ENCODE results near the gene RBFOX1. TPM values are rescaled to one million over a fixed set of nuclear protein-coding genes. Genes with fewer than 3 reads are reported as not detected.

Gene RBFOX1
- total RNA-seq, 6 donors from 2014 or later: not detected

GRCh38 chr16:7372095-7372494 is 39.5 kb downstream of the RBFOX1 start:
- H3K36me3 ChIP-seq: no peaks in the 10 kb centered on the region
- no peak for DNase-seq
- no peak for ATAC-seq (ENCODE audit: low FRiP score in 2 of 2)
- no peak overlapping the region for H3K4me3 ChIP-seq
- TF ChIP-seq EP300 (IDR thresholded peaks at IDR 0.05) (no peak), POLR2A (IDR thresholded peaks at IDR 0.05) (no peak), CTCF (IDR thresholded peaks at IDR 0.05) (no peak), POLR2AphosphoS5 (IDR thresholded peaks at IDR 0.05) (no peak)
- WGBS, 2 donors: 85 to 95% methylated on average over 4 of the region's 4 CpGs
- H3K4me1 ChIP-seq: no peaks in the 10 kb centered on the region
- no peaks in the 10 kb centered on the region for H3K9me3 ChIP-seq
- no peak overlapping the region for H3K27ac ChIP-seq
- H3K27me3 ChIP-seq: no peaks in the 10 kb centered on the region

GRCh38 chr16:7373776-7374175 is 41.1 kb downstream of the RBFOX1 start:
- no peaks in the 10 kb centered on the region for H3K4me1 ChIP-seq
- no peak overlapping the region for H3K27ac ChIP-seq
- DNase-seq (no peak), ATAC-seq (ENCODE audit: low FRiP score in 2 of 2) (no peak)
- 76 to 82% methylated on average over 5 of the region's 5 CpGs for WGBS, 2 donors
- H3K9me3 ChIP-seq: no peaks in the 10 kb centered on the region
- no peaks in the 10 kb centered on the region for H3K36me3 ChIP-seq
- TF ChIP-seq CTCF (IDR thresholded peaks at IDR 0.05) (no peak), EP300 (IDR thresholded peaks at IDR 0.05) (no peak), POLR2AphosphoS5 (IDR thresholded peaks at IDR 0.05) (no peak), POLR2A (IDR thresholded peaks at IDR 0.05) (no peak)
- no peaks in the 10 kb centered on the region for H3K27me3 ChIP-seq
- H3K4me3 ChIP-seq: no peak overlapping the region

- no peaks in the 10 kb centered on the region for H3K27me3 ChIP-seq
- ATAC-seq (ENCODE audit: low FRiP score in 2 of 2) (no peak), DNase-seq (no peak)
- H3K4me3 ChIP-seq: no peak overlapping the region
- no peaks in the 10 kb centered on the region for H3K36me3 ChIP-seq
- TF ChIP-seq POLR2AphosphoS5 (IDR thresholded peaks at IDR 0.05): no peak
- no peak for TF ChIP-seq CTCF (IDR thresholded peaks at IDR 0.05)
- TF ChIP-seq POLR2A (IDR thresholded peaks at IDR 0.05): no peak
- TF ChIP-seq EP300 (IDR thresholded peaks at IDR 0.05): no peak
- H3K9me3 ChIP-seq: no peaks in the 10 kb centered on the region
- 50 to 64% methylated on average over 9 of the region's 9 CpGs for WGBS, 2 donors
- no peak overlapping the region for H3K27ac ChIP-seq
- H3K4me1 ChIP-seq: no peaks in the 10 kb centered on the region
Measured at GRCh38 chr16:7374614-7375174, 42.0 kb downstream of the RBFOX1 start.

GRCh38 chr16:7376227-7376626 is 43.6 kb downstream of the RBFOX1 start:
- WGBS, 2 donors: 66 to 69% methylated on average over 5 of the region's 5 CpGs
- DNase-seq (no peak), ATAC-seq (ENCODE audit: low FRiP score in 2 of 2) (no peak)
- TF ChIP-seq EP300 (IDR thresholded peaks at IDR 0.05): no peak
- TF ChIP-seq POLR2A (IDR thresholded peaks at IDR 0.05): no peak
- TF ChIP-seq CTCF (IDR thresholded peaks at IDR 0.05): no peak
- no peak for TF ChIP-seq POLR2AphosphoS5 (IDR thresholded peaks at IDR 0.05)
- Histone ChIP-seq H3K4me1 (no peaks in the 10 kb centered on the region), H3K4me3 (no peak overlapping the region), H3K9me3 (no peaks in the 10 kb centered on the region), H3K27ac (no peak overlapping the region), H3K27me3 (no peaks in the 10 kb centered on the region), H3K36me3 (no peaks in the 10 kb centered on the region)

GRCh38 chr16:7377231-7377630 is 44.6 kb downstream of the RBFOX1 start:
- WGBS, 2 donors: 49 to 71% methylated on average over 5 of the region's 5 CpGs
- H3K4me3 ChIP-seq: no peak overlapping the region
- no peak overlapping the region for H3K27ac ChIP-seq
- no peaks in the 10 kb centered on the region for H3K9me3 ChIP-seq
- H3K4me1 ChIP-seq: no peaks in the 10 kb centered on the region
- no peak for DNase-seq
- ATAC-seq (ENCODE audit: low FRiP score in 2 of 2): no peak
- H3K27me3 ChIP-seq: no peaks in the 10 kb centered on the region
- TF ChIP-seq POLR2A (IDR thresholded peaks at IDR 0.05) (no peak), CTCF (IDR thresholded peaks at IDR 0.05) (no peak), POLR2AphosphoS5 (IDR thresholded peaks at IDR 0.05) (no peak), EP300 (IDR thresholded peaks at IDR 0.05) (no peak)
- H3K36me3 ChIP-seq: no peaks in the 10 kb centered on the region
